Measurements from ENCODE around the gene AKAP13. TPM values are rescaled to one million over a fixed set of nuclear protein-coding genes. Genes with fewer than 3 reads are reported as not detected.

Gene AKAP13
- total and polyA plus RNA-seq, 2 experiments from 2014 or later, result 53.1 to 108 TPM

DNA sequence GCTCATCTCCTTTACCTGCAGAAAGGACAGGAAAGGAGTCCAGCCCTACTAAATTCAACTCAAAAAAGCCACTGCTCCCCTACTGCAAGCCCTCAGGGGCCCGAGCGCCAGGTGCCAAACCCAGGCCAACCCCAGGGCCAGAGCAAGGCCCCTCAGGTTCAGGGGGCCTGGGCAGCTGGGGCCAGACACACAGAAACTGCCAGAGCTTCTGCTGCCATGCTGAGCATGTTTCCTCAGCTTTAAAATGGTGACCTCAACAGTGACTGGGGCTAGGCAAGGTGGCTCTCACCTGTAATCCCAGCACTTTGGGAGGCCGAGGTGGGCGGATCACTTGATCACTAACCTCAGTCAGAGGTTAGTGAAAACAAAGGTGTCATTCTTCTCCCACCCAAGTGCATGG is 375.5 kb downstream of the AKAP13 start:
- no peak for DNase-seq (ENCODE audit: low read depth in 1 of 2, low spot score in 1 of 2)
- no peaks in the 10 kb centered on the region for H3K36me3 ChIP-seq
- peaks cover 5% of the 10 kb centered on the region for H3K4me1 ChIP-seq (ENCODE audit: low read depth)
- H3K4me3 ChIP-seq, result no peak overlapping the region
- H3K27ac ChIP-seq, result no peak overlapping the region
- TF ChIP-seq, protein P1, sequence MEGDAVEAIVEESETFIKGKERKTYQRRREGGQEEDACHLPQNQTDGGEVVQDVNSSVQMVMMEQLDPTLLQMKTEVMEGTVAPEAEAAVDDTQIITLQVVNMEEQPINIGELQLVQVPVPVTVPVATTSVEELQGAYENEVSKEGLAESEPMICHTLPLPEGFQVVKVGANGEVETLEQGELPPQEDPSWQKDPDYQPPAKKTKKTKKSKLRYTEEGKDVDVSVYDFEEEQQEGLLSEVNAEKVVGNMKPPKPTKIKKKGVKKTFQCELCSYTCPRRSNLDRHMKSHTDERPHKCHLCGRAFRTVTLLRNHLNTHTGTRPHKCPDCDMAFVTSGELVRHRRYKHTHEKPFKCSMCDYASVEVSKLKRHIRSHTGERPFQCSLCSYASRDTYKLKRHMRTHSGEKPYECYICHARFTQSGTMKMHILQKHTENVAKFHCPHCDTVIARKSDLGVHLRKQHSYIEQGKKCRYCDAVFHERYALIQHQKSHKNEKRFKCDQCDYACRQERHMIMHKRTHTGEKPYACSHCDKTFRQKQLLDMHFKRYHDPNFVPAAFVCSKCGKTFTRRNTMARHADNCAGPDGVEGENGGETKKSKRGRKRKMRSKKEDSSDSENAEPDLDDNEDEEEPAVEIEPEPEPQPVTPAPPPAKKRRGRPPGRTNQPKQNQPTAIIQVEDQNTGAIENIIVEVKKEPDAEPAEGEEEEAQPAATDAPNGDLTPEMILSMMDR (IDR thresholded peaks at IDR 0.05; ENCODE audit: low read depth, low read length), result no peak
- no peaks in the 10 kb centered on the region for H3K27me3 ChIP-seq
- H3K9me3 ChIP-seq (ENCODE audit: low read depth), result no peaks in the 10 kb centered on the region

DNA sequence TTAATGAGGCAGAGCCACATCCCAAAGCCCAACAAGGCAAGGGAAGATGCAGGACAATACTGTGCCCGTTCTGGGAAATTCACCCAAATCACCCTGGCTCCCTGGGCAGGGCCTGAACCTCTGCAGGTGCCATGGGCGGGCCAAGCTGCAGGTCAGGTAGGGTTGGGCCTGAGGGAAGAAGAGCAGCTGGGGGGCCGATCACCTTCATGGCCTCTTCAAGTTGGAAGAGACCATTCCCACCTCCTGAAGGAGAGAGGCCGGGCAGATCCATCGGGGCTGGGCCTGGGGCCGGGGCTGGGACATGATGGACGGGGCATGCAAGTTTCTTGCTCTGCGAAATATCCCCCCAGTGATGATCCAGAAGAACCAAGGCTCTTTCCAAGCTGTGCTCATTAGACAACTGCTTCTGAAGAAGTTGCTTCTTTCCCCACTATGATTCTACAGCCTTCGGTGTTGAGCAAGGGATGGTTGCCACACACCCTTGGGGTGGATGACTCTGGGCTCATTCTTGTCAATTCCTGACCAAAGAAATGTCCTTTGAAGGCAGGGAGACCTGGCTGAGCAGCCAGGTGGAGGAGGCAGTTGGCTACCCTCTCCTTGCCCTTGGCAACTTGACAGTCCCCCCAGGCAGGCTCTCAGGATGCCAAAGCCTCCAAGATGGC is 376.1 kb downstream of the AKAP13 start:
- H3K36me3 ChIP-seq, result no peaks in the 10 kb centered on the region
- H3K4me3 ChIP-seq, result no peak overlapping the region
- no peaks in the 10 kb centered on the region for H3K27me3 ChIP-seq
- H3K27ac ChIP-seq, result no peak overlapping the region
- H3K9me3 ChIP-seq (ENCODE audit: low read depth), result no peaks in the 10 kb centered on the region
- peaks cover 7% of the 10 kb centered on the region for H3K4me1 ChIP-seq (ENCODE audit: low read depth)
- TF ChIP-seq, protein P1 (IDR thresholded peaks at IDR 0.05; ENCODE audit: low read depth, low read length), result no peak
- peak in 1 of 2 donors; percentile 43 for DNase-seq (ENCODE audit: low read depth in 1 of 2, low spot score in 1 of 2)

DNA sequence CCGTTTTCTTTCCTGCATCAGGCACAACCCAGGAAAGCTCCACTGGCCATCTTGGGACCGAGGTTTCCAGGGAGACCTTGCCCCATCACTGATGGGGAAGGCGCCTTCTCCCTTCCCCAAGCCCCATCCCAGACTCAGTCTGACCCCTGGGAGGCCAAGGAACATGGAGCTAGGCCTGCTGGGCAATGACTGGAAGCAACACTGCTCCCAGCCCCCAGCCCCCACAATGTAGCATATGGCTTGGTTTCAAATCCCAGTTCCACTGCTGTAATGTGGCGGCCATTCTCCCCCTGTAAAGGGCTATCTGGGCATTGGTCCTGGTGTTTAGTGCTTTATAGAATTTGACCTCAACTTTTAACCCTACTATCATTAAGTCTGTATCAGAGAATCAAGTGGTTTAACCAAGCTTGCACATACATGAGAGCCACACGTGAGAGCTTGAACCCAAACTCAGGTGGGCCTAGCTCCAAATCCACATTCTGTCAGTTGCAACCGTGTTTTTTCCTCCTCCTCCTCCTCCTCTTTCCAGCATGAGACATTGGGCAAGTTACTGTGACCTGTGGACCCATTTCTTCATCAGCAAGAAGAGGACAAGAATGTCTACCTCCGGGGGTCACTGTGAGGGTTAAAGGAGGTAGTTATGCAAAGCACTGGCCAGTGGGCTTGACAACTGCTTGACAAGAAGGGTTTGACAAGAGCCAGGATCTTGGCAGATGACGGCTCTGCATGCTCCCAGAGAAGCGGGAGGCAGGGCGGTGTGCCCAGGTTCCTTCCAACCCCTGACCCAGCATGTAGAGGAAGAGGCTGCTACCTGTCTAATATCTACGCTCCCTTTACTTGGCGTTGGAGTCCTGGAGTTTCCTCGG is 376.9 kb downstream of the AKAP13 start:
- TF ChIP-seq, protein P1 (IDR thresholded peaks at IDR 0.05; ENCODE audit: low read depth, low read length), result no peak
- H3K27me3 ChIP-seq, result no peaks in the 10 kb centered on the region
- H3K4me1 ChIP-seq (ENCODE audit: low read depth), result peaks cover 6% of the 10 kb centered on the region
- DNase-seq (ENCODE audit: low read depth in 1 of 2, low spot score in 1 of 2), result no peak
- no peak overlapping the region for H3K4me3 ChIP-seq
- no peaks in the 10 kb centered on the region for H3K9me3 ChIP-seq (ENCODE audit: low read depth)
- no peaks in the 10 kb centered on the region for H3K36me3 ChIP-seq
- no peak overlapping the region for H3K27ac ChIP-seq

DNA sequence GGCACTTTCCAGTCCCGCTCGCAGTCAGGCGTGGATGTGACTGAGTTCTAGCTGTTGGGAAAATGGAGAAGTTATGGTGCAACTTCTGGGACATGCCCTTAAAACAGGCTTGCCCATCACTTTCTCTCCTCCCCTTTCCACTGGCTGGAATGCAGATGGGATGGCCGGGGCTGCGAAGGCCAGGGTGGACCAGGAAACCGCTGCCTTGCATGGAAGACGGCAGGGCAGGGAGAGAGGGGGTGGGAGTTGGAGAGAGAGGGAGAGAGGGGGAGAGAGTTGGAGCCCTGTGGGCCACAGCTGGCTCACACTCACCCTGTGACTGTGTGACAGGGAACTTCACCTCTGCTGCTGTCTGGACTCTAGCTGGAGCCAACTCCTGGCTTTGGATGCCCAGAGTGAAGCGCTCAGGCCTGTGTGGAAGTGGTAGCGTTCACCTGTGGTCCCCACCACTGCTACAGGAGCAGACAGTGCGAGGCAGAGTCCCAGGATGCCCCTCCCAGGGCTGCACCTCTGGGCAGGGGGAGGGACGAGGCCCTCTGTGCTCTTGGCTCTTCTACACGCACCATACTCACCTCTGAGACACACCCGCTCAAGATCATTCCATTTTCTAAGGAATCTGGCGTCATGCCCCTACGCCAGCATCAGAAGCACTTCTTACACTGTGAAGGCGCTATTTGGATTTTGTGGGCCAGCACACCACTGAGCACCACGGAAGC is 377.7 kb downstream of the AKAP13 start:
- DNase-seq (ENCODE audit: low read depth in 1 of 2, low spot score in 1 of 2), result peak in 1 of 2 donors; percentile 53
- Histone ChIP-seq H3K27me3 (no peaks in the 10 kb centered on the region), H3K36me3 (no peaks in the 10 kb centered on the region), H3K27ac (no peak overlapping the region), H3K4me1 (ENCODE audit: low read depth) (peaks cover 6% of the 10 kb centered on the region), H3K9me3 (ENCODE audit: low read depth) (no peaks in the 10 kb centered on the region), H3K4me3 (no peak overlapping the region)
- TF ChIP-seq, protein P1 (IDR thresholded peaks at IDR 0.05; ENCODE audit: low read depth, low read length), result no peak

DNA sequence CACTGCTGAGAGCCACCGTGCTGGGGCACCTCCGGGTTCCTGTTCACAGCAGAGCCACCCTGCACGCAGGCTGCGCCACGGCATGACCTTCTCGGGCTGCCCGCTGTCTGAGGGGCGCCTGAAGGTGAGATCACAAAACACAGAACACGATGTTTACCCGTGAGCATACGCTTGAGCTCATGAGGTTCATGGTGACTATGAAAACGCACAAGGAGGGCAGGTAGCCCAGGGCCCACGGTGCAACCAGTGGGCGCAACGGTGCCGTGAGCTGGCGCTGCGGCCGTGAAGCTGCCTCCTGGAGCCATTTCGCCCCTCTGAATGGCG is 378.2 kb downstream of the AKAP13 start:
- Histone ChIP-seq H3K27me3 (no peaks in the 10 kb centered on the region), H3K9me3 (ENCODE audit: low read depth) (no peaks in the 10 kb centered on the region), H3K36me3 (no peaks in the 10 kb centered on the region), H3K4me3 (no peak overlapping the region), H3K4me1 (ENCODE audit: low read depth) (peaks cover 6% of the 10 kb centered on the region), H3K27ac (no peak overlapping the region)
- TF ChIP-seq, protein P1 (IDR thresholded peaks at IDR 0.05; ENCODE audit: low read depth, low read length), result no peak
- no peak for DNase-seq (ENCODE audit: low read depth in 1 of 2, low spot score in 1 of 2)
